K562 (cell line): ENCODE results near the gene SAMD11. TPM values are rescaled to one million over a fixed set of nuclear protein-coding genes. Genes with fewer than 3 reads are reported as not detected.

Experiments
- MEIS2 ChIP-seq: fragments of 450-650 bp; IDR thresholded peaks from 2 replicates; pipeline ENCODE4 v1.6.1; 2014; ENCODE audit warnings: mild to moderate bottlenecking; ENCODE audit not compliant: partially characterized antibody
- SAP30 ChIP-seq: fragments of 200-600 bp; sonication (generic); IDR thresholded peaks from 2 replicates; pipeline ENCODE4 v1.6.1; 2012; ENCODE audit warnings: borderline replicate concordance, low read depth, mild to moderate bottlenecking, moderate library complexity, low read length, control low read depth, inconsistent platforms; ENCODE audit not compliant: insufficient read depth, poor library complexity, severe bottlenecking
- TBP ChIP-seq: optimal IDR thresholded peaks from 2 replicates; pipeline ENCODE3; 2011; ENCODE audit warnings: low read depth, low read length, improper control_type of control experiment
- THAP7 ChIP-seq: fragments of 250-450 bp; sonication (Bioruptor Pico); IDR thresholded peaks from 2 replicates; pipeline ENCODE4 v1.5.0; 2021
- TRIM24 ChIP-seq, 2 experiments: fragments of 450-650 bp; IDR thresholded peaks; 2 replicates each; pipeline ENCODE4 v1.6.1; 2016
- ZFPM2 ChIP-seq: fragments of 250-450 bp; sonication (Bioruptor Pico); IDR thresholded peaks from 2 replicates; pipeline ENCODE4 v1.5.1; 2022; ENCODE audit warnings: mild to moderate bottlenecking
- ZNF444 ChIP-seq: fragments of 250-450 bp; sonication (Bioruptor Pico); IDR thresholded peaks from 2 replicates; pipeline ENCODE4 v1.4.0; 2020; ENCODE audit warnings: mild to moderate bottlenecking, moderate library complexity
- ZNF589 ChIP-seq: fragments of 200-800 bp; sonication (Bioruptor generic); IDR thresholded peaks from 2 replicates; pipeline ENCODE4 v1.6.1; 2016; ENCODE audit warnings: low read depth, missing genetic modification characterization, missing compliant biosample characterization
- polyA plus RNA-seq, 8 experiments: library from polyadenylated mRNA; depleted of rRNA in 4 of 8; stranded (reverse) in 5 of 8; unstranded in 3 of 8; fragments of >200 nt; fragmentation: Nextera tagmentation in 2 of 8; fragmentation: Illumina TruSeq in 1 of 8; extraction: Ambion mirVana in 2 of 8; extraction: Trizol in 1 of 8; gene quantifications; 2 replicates each; pipeline versions ENCODE4 v1.2.1 to v1.2.3, GENCODE V29; 2011 to 2014; ENCODE audit warnings: inconsistent platforms in 1 of 8, missing spikeins in 1 of 8
- total RNA-seq, 7 experiments: library from RNA; depleted of rRNA in 6 of 7; stranded (reverse); fragments of >200 nt in 6 of 7; fragmentation: Illumina TruSeq in 2 of 7; extraction: Trizol in 2 of 7; gene quantifications; 2 replicates each; pipeline versions ENCODE4 v1.2.1 to v1.2.3, GENCODE V29; 2011 to 2021; ENCODE audit warnings: low replicate concordance in 1 of 7
- TF ChIP-seq, protein P1 (sequence below), 2 experiments: IDR thresholded peaks; 2 replicates each; pipeline ENCODE4 v1.6.1; 2012; ENCODE audit warnings: improper control_type of control experiment in 2 of 2, low read depth in 2 of 2, low read length in 2 of 2, borderline replicate concordance in 1 of 2

SAMD11 gene
- total and polyA plus RNA-seq, 9 of the 15 experiments (the other 6 are each of a cell fraction or from before 2014, with no cell fraction given): 0.07 to 0.82 (median 0.11) TPM; not detected in 2

- TF ChIP-seq, protein P1, sequence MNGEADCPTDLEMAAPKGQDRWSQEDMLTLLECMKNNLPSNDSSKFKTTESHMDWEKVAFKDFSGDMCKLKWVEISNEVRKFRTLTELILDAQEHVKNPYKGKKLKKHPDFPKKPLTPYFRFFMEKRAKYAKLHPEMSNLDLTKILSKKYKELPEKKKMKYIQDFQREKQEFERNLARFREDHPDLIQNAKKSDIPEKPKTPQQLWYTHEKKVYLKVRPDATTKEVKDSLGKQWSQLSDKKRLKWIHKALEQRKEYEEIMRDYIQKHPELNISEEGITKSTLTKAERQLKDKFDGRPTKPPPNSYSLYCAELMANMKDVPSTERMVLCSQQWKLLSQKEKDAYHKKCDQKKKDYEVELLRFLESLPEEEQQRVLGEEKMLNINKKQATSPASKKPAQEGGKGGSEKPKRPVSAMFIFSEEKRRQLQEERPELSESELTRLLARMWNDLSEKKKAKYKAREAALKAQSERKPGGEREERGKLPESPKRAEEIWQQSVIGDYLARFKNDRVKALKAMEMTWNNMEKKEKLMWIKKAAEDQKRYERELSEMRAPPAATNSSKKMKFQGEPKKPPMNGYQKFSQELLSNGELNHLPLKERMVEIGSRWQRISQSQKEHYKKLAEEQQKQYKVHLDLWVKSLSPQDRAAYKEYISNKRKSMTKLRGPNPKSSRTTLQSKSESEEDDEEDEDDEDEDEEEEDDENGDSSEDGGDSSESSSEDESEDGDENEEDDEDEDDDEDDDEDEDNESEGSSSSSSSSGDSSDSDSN (IDR thresholded peaks at IDR 0.05; ENCODE audit: borderline replicate concordance in 1 of 2, low read depth in 2 of 2, low read length in 2 of 2): peak; percentile 26 to 63; a peak in 1 of 4 replicates
- TF ChIP-seq TBP (peak; percentile 1), SAP30 (no peak), THAP7 (CRISPR knock-in tag) (peak; percentile 27; the same call in 1 of the 2 replicates), ZNF444 (CRISPR knock-in tag) (no peak), MEIS2 (no peak), ZFPM2 (CRISPR knock-in tag) (no peak), ZNF589 (no peak), TRIM24 (IDR thresholded peaks at IDR 0.05) (no peak)
These were observed 400 bp downstream of the SAMD11 start (continued) for GRCh38 chr1:923991-924655.
